HT-29 (cell line): ENCODE data around the gene PTAFR. TPM values are rescaled to one million over a fixed set of nuclear protein-coding genes. Genes with fewer than 3 reads are reported as not detected.
A peak's percentile ranks its signal among the peaks of the same experiment; 100 is the strongest.

Source experiments
- DNase-seq: peaks from one replicate; pipeline ENCODE4 v3.0.0-alpha.2; 2015; ENCODE audit warnings: low spot score
- total RNA-seq: library from RNA; depleted of rRNA; stranded (reverse); fragments of >200 nt; shearing (Covaris generic); gene quantifications from 2 replicates; pipeline ENCODE4 v1.2.3, GENCODE V29; 2014; rRNA removed

Gene PTAFR
- total RNA-seq: 0.52 and 0.56 TPM in 2 replicates

GRCh38 chr1:28176492-28177470 lies at the start of gene PTAFR:
TSS of gene PTAFR (minus strand) at chr1:28176690. CDS start at chr1:28151021, 25,669 bp downstream.
- DNase-seq: no peak

- no peak for DNase-seq
Measured at GRCh38 chr1:28213315-28213714, 36.8 kb upstream of the PTAFR start.

DNA sequence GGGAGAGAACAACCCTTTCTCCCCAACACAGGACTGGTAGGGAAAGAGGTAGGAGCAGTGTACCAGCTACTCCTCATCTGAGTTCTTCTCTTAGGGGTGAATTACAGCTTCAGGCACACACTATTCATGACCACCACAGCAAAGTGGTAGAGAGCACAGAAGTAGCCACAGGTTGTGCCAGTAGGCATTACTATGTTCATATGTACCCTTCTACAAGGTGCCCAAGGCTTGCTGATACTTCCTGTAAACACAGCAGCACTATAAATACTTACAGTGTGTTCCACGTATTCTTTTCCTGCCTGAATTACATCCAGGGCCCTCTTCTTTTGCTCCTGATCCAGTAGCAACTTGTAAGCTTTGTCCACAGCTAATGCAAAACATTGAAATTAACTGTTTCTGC lies 33.2 kb upstream of the PTAFR start:
- no peak for DNase-seq

DNA sequence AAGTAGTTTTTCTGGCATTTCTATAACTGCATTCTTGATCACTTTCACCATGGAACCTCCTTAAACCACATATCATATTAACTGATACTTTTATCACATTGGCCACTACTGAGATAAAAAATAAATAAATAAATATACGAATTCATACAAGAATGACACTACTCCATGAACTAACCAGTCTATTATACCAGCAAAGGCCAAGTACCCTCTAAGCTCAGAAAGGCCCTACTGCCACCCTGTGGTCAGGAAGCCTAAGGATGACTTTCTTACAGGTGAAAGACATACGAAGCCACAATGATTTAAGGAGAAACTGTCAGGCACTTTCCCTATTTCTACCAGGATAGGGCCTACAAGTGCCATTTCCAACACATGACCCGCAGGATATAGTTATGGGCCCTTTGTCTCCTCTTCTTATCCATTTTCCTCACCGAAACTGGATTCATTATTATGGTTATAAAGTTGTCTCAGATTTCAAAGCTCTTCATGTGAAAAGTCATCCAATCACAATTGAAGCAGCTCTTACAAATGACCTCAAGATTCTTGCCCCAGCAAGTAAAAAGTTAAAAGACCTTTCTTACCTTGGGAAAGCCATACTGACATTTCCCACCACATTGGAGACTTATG lies 32.4 kb upstream of the PTAFR start:
- peak; percentile 76 for DNase-seq

- no peak for DNase-seq
Measured at GRCh38 chr1:28205243-28205642, 28.8 kb upstream of the PTAFR start.

- no peak for DNase-seq
Measured at GRCh38 chr1:28200234-28200873, 23.9 kb upstream of the PTAFR start.

DNA sequence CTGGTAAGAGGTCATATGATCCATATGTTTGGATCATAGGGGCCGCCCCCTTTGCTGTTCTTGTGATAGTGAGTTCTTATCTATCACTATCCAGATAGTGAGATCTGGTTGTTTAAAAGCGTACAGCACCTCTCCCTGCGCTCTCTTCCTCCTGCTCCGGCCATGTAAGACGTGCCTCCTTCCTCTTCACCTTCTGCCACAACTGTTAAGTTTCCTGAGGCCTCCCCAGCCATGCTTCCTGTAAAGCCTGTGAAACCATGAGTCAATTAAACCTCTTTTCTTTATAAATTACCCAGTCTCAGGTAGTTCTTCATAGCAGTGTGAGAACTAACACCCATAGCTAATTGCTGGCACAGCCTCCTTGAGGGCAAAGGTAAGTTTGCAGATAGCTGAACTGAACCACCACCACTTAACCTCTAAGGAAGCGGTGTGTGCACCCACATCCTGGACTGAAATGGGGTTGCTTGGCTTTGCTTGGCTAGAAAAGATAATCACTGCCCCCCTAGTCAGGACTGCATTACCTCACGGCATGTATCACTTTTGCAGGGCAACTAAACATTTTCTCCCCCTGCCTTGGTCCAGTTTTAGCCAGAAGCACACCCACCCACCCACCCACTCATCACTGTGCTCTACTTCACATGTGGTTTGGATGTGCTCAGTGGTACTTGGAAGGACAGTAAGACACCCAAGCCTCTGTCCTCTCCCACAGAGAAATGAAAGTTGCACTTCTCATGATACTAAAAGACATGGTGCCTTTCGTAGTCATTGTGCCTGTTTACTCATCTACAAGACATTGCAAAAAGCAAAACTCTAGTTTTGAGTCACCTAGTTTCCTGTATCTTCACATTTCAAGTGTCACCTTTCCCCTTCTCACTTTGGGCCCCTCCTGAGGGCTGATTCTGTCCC lies 23.1 kb upstream of the PTAFR start:
- DNase-seq: no peak

- no peak for DNase-seq
Measured at GRCh38 chr1:28197682-28198415, 21.4 kb upstream of the PTAFR start.

DNA sequence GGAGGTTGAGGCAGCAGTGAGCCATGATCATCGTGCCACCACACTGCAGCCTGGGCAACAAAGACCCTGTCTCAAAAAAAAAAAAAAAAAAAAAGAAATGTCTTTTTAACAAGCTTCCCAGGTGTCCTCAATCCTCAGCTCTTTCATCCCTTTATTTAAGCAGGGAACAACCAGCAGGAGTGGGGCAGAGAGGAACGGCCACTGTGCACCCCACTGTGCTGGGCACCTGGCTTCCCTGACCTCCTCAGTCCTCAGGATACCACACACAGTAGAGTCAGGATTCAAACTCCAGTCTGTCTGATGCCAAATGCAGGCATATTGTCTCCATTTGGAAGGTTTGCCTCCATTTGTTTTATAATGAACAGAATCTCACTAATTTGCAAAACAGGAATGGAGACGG lies 19.8 kb upstream of the PTAFR start:
- DNase-seq: no peak

- DNase-seq: no peak
Measured at GRCh38 chr1:28195780-28196179, 19.3 kb upstream of the PTAFR start.

- no peak for DNase-seq
Measured at GRCh38 chr1:28194326-28195035, 18.0 kb upstream of the PTAFR start.

DNA sequence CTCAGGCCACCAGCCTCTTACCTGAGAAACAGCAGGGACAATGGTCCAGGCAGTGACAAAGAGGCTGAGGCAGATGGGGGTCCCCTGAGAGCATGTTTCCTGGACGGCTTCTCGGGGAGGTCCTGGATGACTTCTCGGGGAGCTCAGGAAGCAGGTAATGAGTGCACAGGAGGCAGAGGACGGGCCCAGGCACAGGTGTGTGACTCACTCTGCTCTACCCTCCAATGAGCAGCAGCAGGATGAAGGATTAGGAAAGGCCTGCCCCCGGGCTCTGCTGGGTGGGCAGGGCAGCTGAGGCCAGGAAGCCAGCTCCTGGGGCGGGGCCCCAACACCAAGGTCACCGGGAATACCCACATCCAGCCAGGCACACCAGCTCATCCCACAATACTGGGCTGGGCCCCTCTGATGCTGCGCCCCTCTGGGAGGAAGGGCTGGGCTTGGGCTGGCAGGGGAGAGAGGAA lies 17.2 kb upstream of the PTAFR start:
- DNase-seq: peak; percentile 35

DNA sequence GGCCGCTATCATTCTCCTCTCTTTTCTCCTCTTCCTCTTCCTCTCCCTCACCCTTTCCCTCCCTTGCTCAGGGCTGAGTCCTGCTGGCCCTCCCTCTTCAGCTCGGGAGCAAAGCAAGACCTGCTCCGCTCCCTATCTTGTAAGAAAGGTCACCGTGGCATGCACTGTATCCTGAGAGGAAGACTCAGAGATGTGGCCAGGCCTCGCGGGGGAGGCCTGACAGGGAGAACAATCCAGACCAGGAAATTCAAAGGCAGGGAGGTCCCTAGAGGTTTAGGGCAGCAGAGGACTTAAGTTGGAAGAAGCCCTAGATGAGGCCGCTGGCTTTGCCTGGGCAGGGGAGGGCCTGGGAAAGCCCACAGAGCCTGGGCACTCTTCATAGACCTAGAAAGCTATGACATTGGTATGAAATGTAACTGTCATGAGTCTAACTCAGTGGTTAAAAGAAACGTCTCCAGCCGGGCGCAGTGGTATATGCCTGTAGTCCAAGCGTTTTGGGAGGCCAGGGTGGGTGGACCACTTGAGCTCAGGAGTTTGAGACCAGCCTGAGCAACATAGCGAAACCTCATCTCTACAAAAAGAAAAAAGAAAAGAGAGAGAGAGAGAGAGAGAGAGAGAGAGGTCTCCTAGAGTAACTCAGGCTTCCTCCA lies 14.6 kb upstream of the PTAFR start:
- DNase-seq: no peak

GRCh38 chr1:28190337-28190979 lies 14.0 kb upstream of the PTAFR start:
- peak; percentile 9 for DNase-seq

DNA sequence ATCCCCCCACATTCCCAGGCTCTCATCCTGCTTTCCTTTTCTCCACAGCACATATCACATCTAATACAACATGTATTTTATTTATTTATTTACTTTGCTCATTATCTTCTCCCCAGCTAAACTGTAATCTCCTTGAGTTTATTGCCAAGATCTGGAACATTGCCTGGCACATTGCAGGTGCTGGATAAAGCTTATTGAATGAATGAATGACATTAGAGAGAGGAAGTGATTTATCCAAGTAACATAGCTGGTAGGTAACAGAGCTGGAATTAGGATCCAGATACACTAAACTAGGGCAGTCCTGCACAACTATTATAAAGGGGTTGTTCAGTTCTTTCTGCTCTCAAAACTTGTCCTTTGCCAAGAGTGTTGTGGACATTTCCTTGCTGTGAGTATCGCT lies 8.6 kb upstream of the PTAFR start:
- no peak for DNase-seq

DNA sequence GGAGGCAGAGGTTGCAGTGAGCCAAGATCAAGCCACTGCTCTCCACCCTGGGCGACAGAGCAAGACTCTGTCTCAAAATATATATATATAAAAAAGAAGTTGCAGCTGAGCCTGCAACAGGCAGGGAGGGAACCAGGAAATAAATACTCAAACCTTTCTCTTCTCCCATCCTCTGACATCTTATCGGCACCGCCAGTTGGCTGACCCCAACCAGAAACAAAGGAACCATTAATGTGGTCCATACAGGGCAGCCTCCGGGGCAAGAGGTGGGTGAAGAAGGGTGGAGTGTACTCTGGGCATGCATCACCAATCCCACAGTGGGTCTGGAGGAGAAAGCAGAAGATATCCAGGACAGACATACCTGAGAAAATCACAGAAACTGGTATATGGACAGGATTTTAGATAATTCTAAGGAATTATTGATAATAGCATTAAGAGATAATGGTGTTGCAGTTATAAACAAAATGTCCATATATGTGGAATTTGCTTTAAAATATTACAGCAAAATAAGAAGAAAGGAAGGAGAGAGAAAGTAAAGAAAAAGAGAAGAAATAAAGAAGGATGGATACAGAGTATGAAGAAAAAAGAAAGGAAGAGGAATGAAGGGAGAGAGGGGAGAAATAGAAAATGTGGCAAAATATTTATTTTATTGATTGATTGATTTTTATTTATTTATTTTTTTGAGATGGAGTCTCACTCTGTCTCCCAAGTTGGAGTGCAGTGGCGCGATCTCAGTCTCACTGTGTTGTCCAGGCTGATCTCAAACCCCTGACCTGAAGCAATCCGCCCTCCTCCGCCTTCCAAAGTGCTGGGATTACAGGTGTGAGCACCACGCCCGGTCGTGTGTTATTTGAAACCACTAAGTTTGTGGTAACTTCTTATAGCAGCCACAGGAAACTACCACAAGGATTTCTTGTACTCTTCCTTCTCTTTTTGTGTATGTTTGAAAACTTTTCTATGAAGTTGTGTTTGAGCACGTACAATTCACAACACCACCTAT lies 4.1 kb upstream of the PTAFR start:
- DNase-seq: no peak

DNA sequence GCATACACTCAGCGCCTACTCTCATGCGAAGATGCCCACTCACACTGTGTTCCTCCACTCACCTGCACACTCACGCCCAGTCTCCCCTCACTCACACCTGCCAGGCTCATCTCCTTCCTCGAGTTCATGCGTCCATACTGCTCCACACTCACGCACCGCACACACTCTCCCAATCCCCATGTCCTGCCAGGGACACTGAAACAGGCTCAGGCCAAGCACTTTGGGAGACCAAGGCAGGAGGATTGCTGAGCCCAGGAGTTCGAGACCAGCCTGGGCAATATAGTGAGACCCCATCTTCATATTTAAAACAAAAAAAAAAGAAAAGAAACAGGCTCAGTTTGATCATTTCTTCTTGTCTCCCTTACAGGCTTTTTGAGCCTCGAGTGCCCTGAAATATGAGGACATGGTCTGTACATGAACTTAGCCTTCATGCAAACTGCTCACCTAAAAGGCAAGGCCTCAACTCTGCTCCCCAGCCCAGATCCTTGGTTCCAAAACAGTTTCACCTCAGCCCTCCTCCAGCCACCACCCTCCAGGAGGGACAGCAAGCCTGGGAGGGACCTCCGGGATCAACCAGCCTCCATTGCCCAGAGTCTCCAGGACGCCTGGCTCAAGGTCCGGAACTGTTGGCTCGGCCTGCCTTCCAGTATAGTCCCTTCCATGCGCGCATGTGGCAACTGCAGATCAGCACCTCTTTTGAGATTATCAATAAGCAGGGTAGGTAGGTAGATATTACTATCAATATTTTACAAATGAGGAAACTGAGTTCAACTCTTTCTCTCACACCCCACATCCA lies 2.4 kb upstream of the PTAFR start:
- no peak for DNase-seq
